Hematopoietic multipotent progenitor cell treated with erythropoietin and hydrocortisone succinate and interleukin-3 and kit ligand, for 6 days (in vitro differentiated cells): Measurements from ENCODE around the gene NBPF1.
A peak's percentile ranks its signal among the peaks of the same experiment; 100 is the strongest.
"Not testable (repeated sequence)": the region's sequence is repeated elsewhere in the genome, so short reads cannot be mapped to it uniquely, and the experiment has no call there.

ENCODE experiments used
- DNase-seq: peaks from one replicate; pipeline ENCODE4 v3.0.0-alpha.2; 2015

NBPF1 gene

GRCh38 chr1:16540421-16540893 is 72.9 kb downstream of the NBPF1 start:
- peak; percentile 85 for DNase-seq

GRCh38 chr1:16537528-16537927 is 75.8 kb downstream of the NBPF1 start:
- DNase-seq: not testable (repeated sequence)

DNA sequence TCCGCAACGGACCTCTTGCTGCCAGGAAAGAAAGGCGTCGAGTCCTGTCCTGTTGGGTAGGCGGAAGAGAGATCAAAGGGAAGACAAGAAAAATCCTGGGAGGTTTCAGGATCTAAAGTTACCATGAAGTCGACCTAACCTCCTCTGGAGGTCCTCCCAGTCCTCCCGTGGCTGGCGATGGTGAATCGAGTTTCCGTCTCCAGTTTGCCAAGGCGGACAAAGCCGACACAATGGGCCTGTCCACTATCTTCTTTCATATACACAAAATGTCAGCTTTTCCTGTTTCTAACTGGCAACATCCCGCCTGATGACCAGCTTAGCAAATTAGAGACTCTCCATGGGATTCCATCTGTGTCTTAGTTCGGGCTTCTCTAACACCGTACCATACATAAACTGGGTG is 76.6 kb downstream of the NBPF1 start:
- not testable (repeated sequence) for DNase-seq

GRCh38 chr1:16535898-16536297 is 77.5 kb downstream of the NBPF1 start:
- not testable (repeated sequence) for DNase-seq

- DNase-seq: not testable (repeated sequence)
Measured at GRCh38 chr1:16535487-16535886, 77.9 kb downstream of the NBPF1 start.

- peak; percentile 35 for DNase-seq
Measured at GRCh38 chr1:16534829-16535456, 78.4 kb downstream of the NBPF1 start.

DNA sequence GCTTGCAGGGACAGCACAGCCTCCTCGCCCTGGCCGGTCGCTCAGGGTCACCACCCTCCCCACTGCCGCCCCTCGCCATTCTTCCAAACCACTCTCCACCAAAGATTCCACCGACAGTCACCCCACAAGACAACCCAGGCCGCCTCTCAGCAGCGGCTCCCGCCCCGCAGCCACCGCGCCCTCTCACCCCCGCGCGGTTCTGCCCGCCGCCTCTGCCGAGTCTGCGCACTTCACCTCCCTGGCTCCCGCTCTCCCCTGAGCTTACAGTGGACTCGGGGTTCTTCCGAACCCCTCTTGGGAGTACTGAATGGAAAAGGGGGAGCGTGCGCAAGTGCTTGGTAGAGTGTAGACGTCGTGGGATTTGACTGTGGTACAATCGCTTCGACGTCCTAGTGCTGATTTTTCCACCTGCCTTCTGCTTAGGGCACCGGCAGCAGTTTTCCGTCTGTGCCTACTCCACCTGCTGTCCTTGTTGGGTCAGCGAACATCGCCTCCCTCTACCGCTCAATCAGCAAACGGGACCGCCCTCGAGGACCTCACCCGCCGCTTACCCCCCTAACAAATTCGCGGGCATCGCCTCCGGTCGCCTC is 79.0 kb downstream of the NBPF1 start:
- not testable (repeated sequence) for DNase-seq

DNA sequence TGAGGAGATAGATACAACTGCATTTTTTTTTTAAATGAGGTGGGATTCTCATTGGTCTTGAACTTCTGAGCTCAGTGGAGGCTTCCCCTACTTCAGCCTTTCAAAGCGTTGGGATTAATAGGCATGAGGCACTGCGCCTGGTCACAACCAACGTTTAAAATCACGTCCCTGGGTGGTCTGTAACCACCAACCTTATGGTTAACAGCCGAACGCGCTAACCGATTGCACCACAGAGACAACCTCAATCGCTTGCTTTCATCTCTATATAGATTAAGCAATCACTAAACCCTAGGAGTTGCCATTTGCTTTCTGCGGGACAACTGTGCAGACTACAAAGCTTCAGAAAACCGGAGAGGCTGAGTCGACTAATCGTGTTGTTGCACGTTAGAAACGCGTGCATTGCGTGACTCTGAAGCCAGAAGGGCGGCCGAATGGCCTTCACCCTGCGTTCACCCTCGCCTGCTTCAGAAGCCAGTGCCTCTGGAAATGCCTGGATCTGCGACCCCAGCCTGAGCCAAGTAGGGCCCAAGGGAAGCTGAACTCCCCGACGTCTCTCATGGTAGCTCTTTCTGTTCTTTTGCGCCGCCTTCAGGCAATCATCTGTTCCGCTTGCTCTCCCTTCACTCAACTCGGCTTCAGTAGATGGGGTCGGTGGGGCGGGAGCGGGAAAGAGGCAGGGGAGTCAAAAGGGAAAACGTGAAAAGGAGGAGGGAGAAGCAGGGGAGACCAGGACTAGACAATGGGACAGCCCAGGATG is 81.0 kb downstream of the NBPF1 start:
- not testable (repeated sequence) for DNase-seq

DNA sequence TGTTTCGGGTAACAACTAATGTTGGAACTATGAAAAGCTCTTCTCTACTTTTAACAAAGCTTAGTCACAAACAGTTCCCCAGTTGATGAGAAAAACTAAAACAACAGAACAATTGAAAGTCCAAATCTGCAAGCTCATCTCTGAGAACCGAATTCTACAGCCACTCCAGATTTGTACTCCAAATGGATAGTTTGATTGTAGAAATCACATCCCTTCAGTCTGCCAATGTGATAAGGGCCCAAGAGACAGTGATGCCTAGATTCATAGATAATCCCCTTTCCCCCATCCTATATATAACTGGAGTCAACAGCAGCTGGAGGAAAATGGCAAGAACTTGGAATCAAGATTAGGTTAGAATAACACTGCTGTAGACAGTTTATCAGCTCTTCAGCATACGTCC is 85.0 kb downstream of the NBPF1 start:
- DNase-seq: not testable (repeated sequence)

- DNase-seq: not testable (repeated sequence)
Measured at GRCh38 chr1:16525769-16526168, 87.6 kb downstream of the NBPF1 start.

DNA sequence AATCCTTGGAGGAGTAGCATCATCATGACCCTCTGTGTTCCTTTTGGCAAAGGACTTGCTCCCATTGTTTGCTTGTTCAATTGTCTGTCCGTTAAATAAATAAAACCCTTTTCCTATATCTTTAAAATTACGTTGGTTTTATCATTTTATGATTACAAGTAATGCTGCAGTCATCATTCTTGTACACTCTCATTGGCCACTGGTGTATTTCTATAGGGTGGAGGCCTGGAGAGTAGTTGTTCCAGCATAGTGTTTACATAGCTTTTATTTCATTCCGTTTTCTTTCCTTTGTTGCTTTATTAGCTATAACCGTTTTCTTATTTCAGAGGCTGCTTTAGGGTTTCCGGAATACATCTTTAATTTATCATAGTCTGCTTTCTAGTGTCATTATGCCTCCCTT is 91.7 kb downstream of the NBPF1 start:
- not testable (repeated sequence) for DNase-seq

- DNase-seq: no peak
Measured at GRCh38 chr1:16521288-16521583, 92.1 kb downstream of the NBPF1 start.

DNA sequence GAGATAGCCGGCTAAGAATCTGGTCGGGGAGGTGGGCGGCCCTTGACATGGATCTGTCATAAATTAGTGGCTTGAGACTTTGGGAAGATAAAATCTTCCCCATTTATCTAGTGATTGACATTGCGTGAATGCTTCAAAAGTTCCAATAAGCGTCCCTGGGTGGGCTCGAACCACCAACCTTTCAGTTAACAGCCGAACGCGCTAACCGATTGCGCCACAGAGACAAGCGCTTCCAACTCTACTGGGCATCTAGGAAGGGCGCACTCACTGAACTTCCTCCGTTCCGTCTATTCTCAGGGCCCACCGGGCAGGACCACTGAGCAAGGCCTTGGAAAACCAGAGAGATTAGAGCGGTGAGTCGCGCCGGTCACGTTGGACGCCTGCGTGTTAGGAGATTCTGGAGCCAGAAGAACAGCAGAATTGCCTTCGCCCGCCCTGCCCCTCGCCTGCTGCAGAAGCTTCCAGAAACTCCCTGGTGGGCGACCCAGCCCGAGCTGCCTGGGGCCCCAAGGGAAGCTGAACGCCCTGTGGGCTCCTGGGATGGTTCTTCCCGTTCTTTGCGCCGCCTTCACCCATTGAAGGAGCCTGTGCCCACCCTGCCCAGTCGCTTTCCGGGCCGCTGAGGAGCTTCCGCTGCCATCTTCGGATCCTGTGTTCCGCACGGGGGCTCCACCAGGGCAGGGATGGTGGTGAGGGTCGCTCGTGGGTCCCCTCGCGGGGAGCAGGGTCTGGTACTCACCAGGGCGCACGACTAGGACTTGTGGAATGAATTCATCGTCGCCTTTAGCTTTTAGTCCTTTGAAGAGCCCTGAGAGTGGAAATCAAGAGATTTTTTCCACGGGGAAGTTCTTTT is 92.7 kb downstream of the NBPF1 start:
- not testable (repeated sequence) for DNase-seq

DNA sequence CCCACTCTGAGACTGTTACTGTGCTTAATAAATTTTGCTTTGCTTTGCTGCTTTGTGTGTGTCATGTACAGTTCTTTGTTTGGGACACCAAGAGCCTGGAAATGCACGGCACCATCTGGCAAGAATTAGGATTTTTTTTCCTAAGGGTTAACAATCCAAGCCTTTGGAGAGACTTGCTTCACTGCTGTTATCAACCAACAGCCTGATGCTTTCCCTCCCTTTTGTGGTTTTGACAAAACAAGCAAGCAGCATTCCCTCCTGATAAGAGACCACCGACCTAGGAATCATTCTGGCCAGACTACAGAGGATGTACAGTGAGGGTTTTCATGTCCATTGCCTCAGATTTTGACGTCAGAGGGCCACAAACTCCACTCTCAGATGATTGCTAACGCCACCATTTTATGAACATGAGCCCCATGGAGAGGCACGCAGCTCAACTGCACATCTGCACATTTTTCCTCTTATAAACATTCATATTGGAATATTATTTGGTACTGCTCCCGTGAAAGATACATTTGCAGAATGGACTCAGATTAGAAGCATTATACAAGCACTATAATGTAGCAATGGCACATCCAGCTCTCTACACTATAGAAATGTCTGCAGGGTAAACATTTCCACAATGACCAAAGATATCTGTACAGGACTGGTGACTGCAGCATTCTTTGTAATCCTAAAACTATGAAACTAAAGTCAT is 94.0 kb downstream of the NBPF1 start:
- DNase-seq: peak; percentile 19

DNA sequence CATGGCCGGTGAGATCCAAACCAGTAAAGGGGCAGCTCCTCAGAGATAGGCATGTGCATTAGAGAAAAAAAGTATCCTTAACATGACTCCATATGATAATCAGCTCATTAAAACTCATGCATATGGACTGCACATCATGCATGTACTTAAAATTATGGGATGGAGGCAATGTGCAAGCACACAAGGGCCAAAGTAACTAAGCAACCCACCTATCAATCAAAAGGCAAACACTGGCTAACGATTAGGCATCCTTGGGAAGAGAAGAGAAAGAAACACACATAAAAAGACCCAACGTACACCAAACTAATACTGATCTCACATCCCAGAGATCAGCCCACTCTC is 94.5 kb downstream of the NBPF1 start:
- not testable (repeated sequence) for DNase-seq

DNA sequence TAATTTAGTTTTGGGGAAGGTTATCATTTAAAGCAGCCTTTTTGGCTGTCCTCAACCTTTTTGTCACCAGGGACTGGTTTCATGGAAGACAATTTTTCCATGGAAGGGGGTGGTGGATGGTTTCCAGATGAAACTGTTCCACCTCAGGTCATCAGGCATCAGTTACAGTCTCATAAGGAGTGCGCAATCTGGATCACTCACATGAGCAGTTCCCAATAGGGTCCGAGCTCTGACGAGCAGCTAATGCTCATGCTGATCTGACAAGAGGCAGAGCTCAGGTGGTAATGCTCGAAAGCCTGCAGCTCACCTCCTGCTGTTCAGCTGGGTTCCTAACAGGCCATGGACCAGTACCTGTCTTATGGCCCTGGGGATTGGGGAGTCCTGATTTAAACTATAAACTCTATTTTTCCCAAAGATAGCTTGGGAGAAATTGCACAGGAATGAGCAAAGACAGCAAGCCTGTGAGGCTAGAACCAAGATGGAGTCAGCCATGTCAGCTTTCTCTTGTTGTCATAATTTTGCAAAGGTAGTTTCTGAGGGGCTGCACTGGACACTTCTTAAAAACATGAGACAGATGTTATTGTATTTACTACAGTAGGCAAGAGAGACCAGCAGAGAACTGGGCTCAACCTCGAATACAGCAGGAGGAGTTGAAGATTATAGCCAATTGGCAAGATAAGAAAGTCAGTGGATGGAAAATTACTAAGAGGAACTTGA is 96.5 kb downstream of the NBPF1 start:
- DNase-seq: peak; percentile 53

GRCh38 chr1:16514107-16515055 is 99.0 kb downstream of the NBPF1 start, which contains the start of gene RNU1-1:
Gene RNU1-1 (minus strand): TSS chr1:16514285.
- DNase-seq: peak; percentile 78

DNA sequence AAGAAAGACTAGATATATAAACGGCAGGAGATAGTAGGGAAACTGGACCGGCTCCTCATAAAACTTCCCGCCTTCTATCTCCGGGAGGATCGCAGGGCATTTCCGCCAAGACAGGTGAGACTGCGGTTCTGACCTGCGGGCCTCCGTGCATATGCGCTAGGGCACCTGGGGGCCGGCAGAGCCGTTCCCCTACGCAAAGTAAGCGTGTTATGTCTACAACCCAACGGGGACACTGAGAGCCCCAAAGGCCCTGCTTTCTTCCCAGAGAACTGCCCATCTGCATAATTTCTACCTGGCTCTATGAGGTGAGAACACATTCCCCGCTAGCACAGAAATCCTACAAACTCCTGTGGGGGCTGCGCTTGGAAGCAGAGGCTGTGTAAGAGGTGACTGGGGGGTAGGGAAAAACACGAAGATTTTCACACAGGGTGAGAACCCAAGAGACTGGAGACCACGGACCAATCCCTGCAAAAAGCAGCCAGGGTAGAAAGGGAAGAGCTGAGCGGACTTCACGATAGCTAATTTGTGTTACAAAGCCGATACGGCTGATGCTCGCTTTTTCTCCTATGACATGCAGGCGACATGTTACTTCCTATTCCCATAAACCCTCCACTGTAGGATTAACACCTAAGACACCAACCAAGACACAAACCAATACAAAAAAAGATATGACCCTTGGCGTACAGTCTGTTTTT is 99.8 kb downstream of the NBPF1 start:
- DNase-seq: peak; percentile 96

- DNase-seq: not testable (repeated sequence)
Measured at GRCh38 chr1:16512624-16513411, 100.5 kb downstream of the NBPF1 start.
